Measurements from ENCODE around the gene WWOX. TPM values are rescaled to one million over a fixed set of nuclear protein-coding genes. Genes with fewer than 3 reads are reported as not detected.

The WWOX gene
- polyA plus RNA-seq, 1 donor (not counting 4 experiments of a cell fraction or from before 2014, with no cell fraction given) = 5.1 TPM

GRCh38 chr16:78390092-78390491 lies 290.6 kb downstream of the WWOX start:
- Histone ChIP-seq H3K27me3 (ENCODE audit: control insufficient read depth, extremely low read depth, insufficient read depth, low read length) (no peaks in the 10 kb centered on the region), H3K4me3 (ENCODE audit: control insufficient read depth in 2 of 3, extremely low read depth in 1 of 3, insufficient read depth in 2 of 3, low read depth in 1 of 3, low read length in 3 of 3) (no peak overlapping the region), H3K4me2 (ENCODE audit: control insufficient read depth, extremely low read depth, insufficient read depth, low read depth, low read length) (no peak overlapping the region), H4K20me1 (ENCODE audit: control insufficient read depth, extremely low read depth, insufficient read depth, low read length) (no peaks in the 10 kb centered on the region), H3K36me3 (ENCODE audit: control insufficient read depth in 2 of 2, extremely low read depth in 1 of 2, insufficient read depth in 2 of 2, low read length in 2 of 2) (no peaks in the 10 kb centered on the region), H3K27ac (ENCODE audit: control insufficient read depth, insufficient read depth, low read length) (no peak overlapping the region), H3K9ac (ENCODE audit: control insufficient read depth, extremely low read depth, insufficient read depth, low read length) (no peak overlapping the region), H3K79me2 (ENCODE audit: control insufficient read depth, insufficient read depth, low read length) (no peaks in the 10 kb centered on the region), H3K9me3 (ENCODE audit: control insufficient read depth, low read depth, low read length) (peaks cover 2% of the 10 kb centered on the region), H3K9me1 (ENCODE audit: control insufficient read depth, extremely low read depth, insufficient read depth, low read length) (no peaks in the 10 kb centered on the region), H3K4me1 (ENCODE audit: control insufficient read depth, extremely low read depth, insufficient read depth, low read length) (no peaks in the 10 kb centered on the region), H2AFZ (ENCODE audit: control insufficient read depth, low read length) (no peak overlapping the region)
- dilution Hi-C loops (cut with MboI; ENCODE audit: extremely low pct_ligation_motif_present, low sequenced_read_pairs) = no loop called here
- no peak for TF ChIP-seq EZH2 (IDR thresholded peaks at IDR 0.05; ENCODE audit: low read length)
- TF ChIP-seq CTCF (optimal IDR thresholded peaks at IDR 0.05 in 1 of 3, IDR thresholded peaks at IDR 0.05 in 1 of 3, conservative IDR thresholded peaks at IDR 0.05 in 1 of 3; ENCODE audit: extremely low read depth in 1 of 3, insufficient read depth in 2 of 3, low read length in 3 of 3) = no peak
- FAIRE-seq (no peak), DNase-seq (ENCODE audit: low read depth, low spot score) (no peak)

GRCh38 chr16:78390508-78391324 lies 291.3 kb downstream of the WWOX start:
- peaks cover 2% of the 10 kb centered on the region for H3K9me3 ChIP-seq (ENCODE audit: control insufficient read depth, low read depth, low read length)
- dilution Hi-C loops (cut with MboI; ENCODE audit: extremely low pct_ligation_motif_present, low sequenced_read_pairs) = no loop called here

More at GRCh38 chr16:78390508-78391324, 291.3 kb downstream of the WWOX start:
- no peak overlapping the region for H3K4me2 ChIP-seq (ENCODE audit: control insufficient read depth, extremely low read depth, insufficient read depth, low read depth, low read length)
- H3K4me3 ChIP-seq (ENCODE audit: control insufficient read depth in 2 of 3, extremely low read depth in 1 of 3, insufficient read depth in 2 of 3, low read depth in 1 of 3, low read length in 3 of 3) = no peak overlapping the region
- H3K79me2 ChIP-seq (ENCODE audit: control insufficient read depth, insufficient read depth, low read length) = no peaks in the 10 kb centered on the region
- H3K36me3 ChIP-seq (ENCODE audit: control insufficient read depth in 2 of 2, extremely low read depth in 1 of 2, insufficient read depth in 2 of 2, low read length in 2 of 2) = no peaks in the 10 kb centered on the region
- TF ChIP-seq CTCF (optimal IDR thresholded peaks at IDR 0.05 in 1 of 3, IDR thresholded peaks at IDR 0.05 in 1 of 3, conservative IDR thresholded peaks at IDR 0.05 in 1 of 3; ENCODE audit: extremely low read depth in 1 of 3, insufficient read depth in 2 of 3, low read length in 3 of 3) (no peak), EZH2 (IDR thresholded peaks at IDR 0.05; ENCODE audit: low read length) (no peak)
- H3K27me3 ChIP-seq (ENCODE audit: control insufficient read depth, extremely low read depth, insufficient read depth, low read length) = no peaks in the 10 kb centered on the region
- no peak overlapping the region for H2AFZ ChIP-seq (ENCODE audit: control insufficient read depth, low read length)
- no peak for DNase-seq (ENCODE audit: low read depth, low spot score)
- no peaks in the 10 kb centered on the region for H4K20me1 ChIP-seq (ENCODE audit: control insufficient read depth, extremely low read depth, insufficient read depth, low read length)
- no peaks in the 10 kb centered on the region for H3K9me1 ChIP-seq (ENCODE audit: control insufficient read depth, extremely low read depth, insufficient read depth, low read length)
- no peak overlapping the region for H3K27ac ChIP-seq (ENCODE audit: control insufficient read depth, insufficient read depth, low read length)
- H3K9ac ChIP-seq (ENCODE audit: control insufficient read depth, extremely low read depth, insufficient read depth, low read length) = no peak overlapping the region
- no peaks in the 10 kb centered on the region for H3K4me1 ChIP-seq (ENCODE audit: control insufficient read depth, extremely low read depth, insufficient read depth, low read length)
- no peak for FAIRE-seq

All from keratinocyte (primary cell).